Esophagus squamous epithelium (tissue), 5 donors: ENCODE results near the gene DOK3. TPM values are rescaled to one million over a fixed set of nuclear protein-coding genes. Genes with fewer than 3 reads are reported as not detected.

ENCODE experiments used
- DNase-seq: peaks from one replicate; lab custom pipeline; 2025; lab: John Stamatoyannopoulos, UW
- H3K27ac ChIP-seq, 4 donors: fragments of 200-600 bp; sonication (generic); one replicate each; pipeline ENCODE4 v1.5.1; 2016 to 2019; ENCODE audit warnings: mild to moderate bottlenecking in 1 of 4
- H3K27me3 ChIP-seq, 4 donors: fragments of 200-600 bp; sonication (generic); 1 replicate in 3 of 4; 2 replicates in 1 of 4; pipeline versions ENCODE4 v1.5.1 to v1.6.0; 2017 to 2021; ENCODE audit warnings: antibody characterized with exemption in 1 of 4
- H3K36me3 ChIP-seq, 3 donors: fragments of 200-600 bp; sonication (generic); one replicate each; pipeline ENCODE4 v1.5.1; 2016 to 2019
- H3K4me1 ChIP-seq, 3 donors: fragments of 200-600 bp; sonication (generic); one replicate each; pipeline ENCODE4 v1.5.1; 2017 to 2019
- H3K4me3 ChIP-seq, 4 donors: fragments of 200-600 bp; sonication (generic); 1 replicate in 3 of 4; 2 replicates in 1 of 4; pipeline ENCODE4 v1.5.1; 2016 to 2019; ENCODE audit warnings: mild to moderate bottlenecking in 2 of 4, moderate library complexity in 1 of 4
- H3K9me3 ChIP-seq, 3 donors: fragments of 200-600 bp; sonication (generic); one replicate each; pipeline ENCODE4 v1.5.1; 2016 to 2019
- CTCF ChIP-seq, 6 experiments: fragments of 450-650 bp in 4 of 6; fragments of 200-600 bp in 2 of 6; sonication (generic) in 2 of 6; IDR thresholded peaks; one replicate each; pipeline ENCODE4 v1.5.1; 2016 to 2019; ENCODE audit warnings: antibody characterized with exemption in 6 of 6, mild to moderate bottlenecking in 4 of 6, moderate library complexity in 4 of 6
- POLR2A ChIP-seq, 4 donors: fragments of 450-650 bp; IDR thresholded peaks; one replicate each; pipeline ENCODE4 v1.6.1; 2017; ENCODE audit warnings: antibody characterized with exemption in 4 of 4, mild to moderate bottlenecking in 4 of 4, moderate library complexity in 3 of 4
- WGBS, 2 donors: methylation state at CpG; one replicate each; pipeline ENCODE4 v1.1.5; 2018; 5-methylcytosine and 5-hydroxymethylcytosine counted together
- intact Hi-C: fragments of 100-400 bp; cut with DNase I; formaldehyde crosslinking; loops from one replicate; pipeline ENCODE4 v1.15.0; 2022
- total RNA-seq, 4 donors: library from RNA; depleted of rRNA; stranded (reverse); fragments of >200 nt; gene quantifications; one replicate each; pipeline ENCODE4 v1.1.0, GENCODE V29; 2016
- donor health status: DM: yes; HTN: yes; CAD: no.

Gene DOK3
- total RNA-seq, 4 donors from 2014 or later: 2.4 to 7.2 (median 4.4) TPM

GRCh38 chr5:177482359-177482795, 27.2 kb downstream of the DOK3 start:
- peak overlapping the region in 1 of 4 donors; percentile 21 for H3K27ac ChIP-seq
- TF ChIP-seq POLR2A (IDR thresholded peaks at IDR 0.05) (no peak), CTCF (IDR thresholded peaks at IDR 0.05) (no peak)
- H3K4me3 ChIP-seq: no peak overlapping the region
- DNase-seq: no peak
- 77 to 87% methylated on average over 10 of the region's 10 CpGs for WGBS, 2 donors
- peaks cover 4 to 49% (median 5%) of the 10 kb centered on the region in 3 donors for H3K36me3 ChIP-seq
- intact Hi-C loops: no loop called here
- H3K9me3 ChIP-seq: no peaks in the 10 kb centered on the region
- peaks cover 11 to 52% (median 22%) of the 10 kb centered on the region in 3 donors for H3K4me1 ChIP-seq
- H3K27me3 ChIP-seq: no peaks in the 10 kb centered on the region

GRCh38 chr5:177479774-177480173, 29.9 kb downstream of the DOK3 start:
- intact Hi-C loops: no loop called here
- 51 to 66% methylated on average over 13 to 14 of the region's 14 CpGs for WGBS, 2 donors
- Histone ChIP-seq H3K9me3 (no peaks in the 10 kb centered on the region), H3K36me3 (peaks cover 0 to 23% (median 3%) of the 10 kb centered on the region in 3 donors), H3K4me3 (no peak overlapping the region), H3K4me1 (peaks cover 11 to 74% (median 22%) of the 10 kb centered on the region in 3 donors), H3K27me3 (no peaks in the 10 kb centered on the region), H3K27ac (peak overlapping the region; percentile 38 to 75 (median 67))
- no peak for TF ChIP-seq POLR2A (IDR thresholded peaks at IDR 0.05)
- no peak for TF ChIP-seq CTCF (IDR thresholded peaks at IDR 0.05)
- no peak for DNase-seq

GRCh38 chr5:177478711-177479646, 30.6 kb downstream of the DOK3 start:
- no peak for TF ChIP-seq POLR2A (IDR thresholded peaks at IDR 0.05)
- no peak for TF ChIP-seq CTCF (IDR thresholded peaks at IDR 0.05)
- H3K27ac ChIP-seq: peak overlapping the region; percentile 38 to 75 (median 67)
- H3K4me3 ChIP-seq: no peak overlapping the region
- no peaks in the 10 kb centered on the region for H3K27me3 ChIP-seq
- peaks cover 11 to 74% (median 22%) of the 10 kb centered on the region in 3 donors for H3K4me1 ChIP-seq
- DNase-seq: no peak
- intact Hi-C loops: no loop called here
- no peaks in the 10 kb centered on the region for H3K9me3 ChIP-seq
- H3K36me3 ChIP-seq: peaks cover 0 to 18% (median 3%) of the 10 kb centered on the region in 3 donors
- 44% methylated on average over 16 to 17 of the region's 18 CpGs for WGBS, 2 donors

- Histone ChIP-seq H3K9me3 (no peaks in the 10 kb centered on the region), H3K36me3 (peaks cover 0 to 7% (median 0%) of the 10 kb centered on the region in 3 donors), H3K27ac (peak overlapping the region; percentile 38 to 75 (median 67)), H3K27me3 (no peaks in the 10 kb centered on the region), H3K4me1 (peaks cover 13 to 79% (median 22%) of the 10 kb centered on the region in 3 donors), H3K4me3 (no peak overlapping the region)
- 74 to 89% methylated on average over 8 to 11 of the region's 13 CpGs for WGBS, 2 donors
- TF ChIP-seq POLR2A (IDR thresholded peaks at IDR 0.05) (no peak), CTCF (IDR thresholded peaks at IDR 0.05) (no peak)
- no peak for DNase-seq
- intact Hi-C loops: no loop called here
Measured at GRCh38 chr5:177477701-177478477, 31.7 kb downstream of the DOK3 start.
